HG03039 (cell line): ENCODE results near the gene TMTC2.
"Not testable (repeated sequence)": the region's sequence is repeated elsewhere in the genome, so short reads cannot be mapped to it uniquely, and the experiment has no call there.

Experiments used
- ATAC-seq: cut with Tn5 transposase; IDR thresholded peaks from one replicate; pipeline ENCODE4 v1.9.1; 2021; ENCODE audit warnings: mild to moderate bottlenecking, moderate library complexity; ENCODE audit not compliant: unreplicated experiment

Gene TMTC2

DNA sequence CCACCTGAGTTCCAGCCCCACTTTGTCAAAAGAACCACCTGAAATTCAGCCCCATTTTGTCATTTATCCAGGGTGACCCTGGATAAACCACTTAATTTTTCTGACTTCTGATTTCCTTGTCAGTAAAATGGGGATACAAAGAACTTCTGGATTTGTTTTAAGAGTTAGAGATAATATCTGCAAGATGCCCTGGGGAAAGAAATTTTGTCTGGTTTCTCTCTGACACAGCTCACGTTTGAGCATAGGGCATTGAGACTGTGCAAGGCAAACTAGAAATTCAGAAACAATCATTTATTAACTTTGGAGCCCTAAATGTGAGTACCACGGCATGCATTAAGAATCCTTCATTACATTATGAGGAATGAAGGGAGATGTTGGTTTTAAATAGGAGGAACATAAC, 37.2 kb downstream of the TMTC2 start:
- ATAC-seq: no peak

DNA sequence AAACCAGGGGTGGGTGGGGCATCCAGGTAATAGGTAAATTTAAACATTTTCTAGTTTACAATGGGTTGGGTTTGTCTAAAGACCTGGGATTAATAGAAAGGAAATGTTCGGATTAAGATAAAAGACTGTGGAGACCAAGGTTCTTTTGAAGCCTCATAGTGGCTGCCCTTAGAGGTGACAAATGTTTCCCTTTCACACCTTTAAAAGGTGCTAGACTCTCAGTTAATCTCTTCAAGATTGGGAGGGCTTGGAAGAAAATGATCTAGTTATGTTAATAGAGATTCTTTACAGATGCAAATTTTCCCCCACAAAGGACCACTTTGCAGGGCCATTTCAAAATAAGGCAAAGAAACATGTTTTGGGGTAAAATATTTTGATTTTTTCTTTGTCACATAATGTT, 39.0 kb downstream of the TMTC2 start:
- no peak for ATAC-seq

DNA sequence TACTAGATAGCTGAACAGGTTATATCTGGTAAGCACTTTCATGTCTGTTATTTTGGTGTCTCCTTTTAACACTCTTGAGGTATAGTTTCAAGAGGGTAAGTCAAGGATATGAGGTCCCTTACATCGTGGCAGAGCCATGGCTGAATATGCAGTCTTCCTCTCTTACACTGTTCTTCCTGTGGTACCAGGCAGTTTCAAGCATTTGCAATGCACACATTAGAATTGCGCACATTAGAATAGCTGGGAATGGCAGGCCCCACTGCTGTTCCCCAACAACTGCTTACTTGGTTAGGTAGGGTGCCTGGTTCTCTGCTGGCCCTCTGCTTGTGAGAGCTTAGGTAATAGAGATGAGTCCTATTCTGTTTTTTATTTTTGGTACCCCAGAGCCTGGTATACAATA, 41.2 kb downstream of the TMTC2 start:
- no peak for ATAC-seq

DNA sequence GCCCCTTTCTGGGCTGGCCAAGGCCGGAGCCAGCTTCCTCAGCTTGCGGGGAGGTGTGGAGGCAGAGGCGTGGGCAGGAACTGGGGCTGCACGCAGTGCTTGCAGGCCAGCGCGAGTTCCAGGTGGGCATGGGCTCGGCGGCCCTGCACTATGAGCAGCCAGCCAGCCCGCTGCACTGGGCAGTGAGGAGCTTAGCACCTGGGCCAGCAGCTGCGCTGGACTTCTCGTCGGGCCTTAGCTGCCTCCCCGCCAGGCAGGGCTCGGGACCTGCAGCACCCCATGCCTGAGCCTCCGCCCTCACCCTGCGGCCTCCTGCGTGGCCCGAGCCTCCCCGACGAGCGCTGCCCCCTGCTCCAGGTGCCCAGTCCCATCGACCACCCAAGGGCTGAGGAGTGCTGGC, 42.0 kb downstream of the TMTC2 start:
- ATAC-seq: no peak

DNA sequence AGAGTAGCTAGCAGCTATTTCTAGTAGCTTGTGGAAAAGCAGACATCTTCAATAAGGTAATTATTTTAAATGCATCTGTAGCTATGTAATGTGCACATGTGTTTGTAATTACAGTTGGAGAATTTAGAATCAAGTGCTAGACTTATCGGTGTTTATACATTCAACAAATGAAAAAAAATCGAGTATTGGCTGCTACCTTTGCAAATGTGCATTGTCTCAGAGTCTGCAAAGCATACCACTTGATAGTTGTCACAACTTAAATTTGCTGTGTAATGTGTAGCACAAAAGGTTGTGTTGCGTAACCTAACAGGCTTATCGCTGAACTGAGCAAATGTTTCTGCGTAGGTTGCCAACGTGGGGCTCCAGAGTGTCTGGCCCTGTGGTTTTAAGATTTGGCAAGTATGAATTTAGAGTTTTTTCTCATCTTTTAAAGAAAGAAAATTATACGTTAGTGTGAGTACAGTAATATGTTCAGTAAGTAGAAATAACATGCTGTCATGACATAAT, 44.3 kb downstream of the TMTC2 start:
- ATAC-seq: no peak

DNA sequence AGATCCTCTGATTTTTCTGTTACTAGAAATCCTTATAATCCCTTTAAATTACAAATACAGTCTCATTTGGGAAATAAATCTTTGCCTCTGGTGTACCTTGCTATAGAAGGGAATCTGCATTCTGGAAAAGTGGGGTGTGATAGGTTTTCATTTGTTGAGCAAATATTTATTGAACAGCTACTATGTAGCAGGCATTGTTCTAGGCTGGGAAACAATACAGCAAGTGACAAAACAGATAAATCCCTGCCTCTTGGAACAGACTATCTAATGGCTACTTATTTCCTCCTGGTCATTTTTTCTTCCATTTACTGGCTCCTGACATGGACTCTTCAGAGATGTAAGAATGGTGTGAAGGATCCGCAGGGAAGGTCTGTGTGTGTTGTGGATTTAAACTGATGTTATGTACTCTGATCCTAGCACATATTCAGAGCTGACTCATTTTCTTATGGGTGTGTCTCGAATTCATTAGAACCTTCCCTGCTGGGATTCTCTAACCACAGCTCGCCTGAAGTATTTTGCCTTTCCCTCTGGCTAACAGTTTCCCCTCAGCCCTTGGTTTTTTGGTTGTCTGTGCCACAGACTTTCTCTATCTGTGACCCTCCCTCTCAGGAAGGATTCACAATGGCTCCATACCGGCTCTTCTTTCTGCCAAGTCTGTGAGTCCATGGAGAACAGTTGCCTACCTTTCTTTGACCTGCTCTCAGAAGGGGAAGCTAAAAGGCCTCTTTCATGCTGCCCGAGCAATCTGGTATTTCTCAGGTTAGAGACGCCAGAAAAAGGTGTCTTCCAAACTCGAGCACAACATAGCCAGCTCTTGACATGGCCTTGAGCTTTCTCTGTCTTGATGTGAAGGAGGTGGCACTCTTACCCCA, 53.7 kb downstream of the TMTC2 start:
- ATAC-seq: no peak

DNA sequence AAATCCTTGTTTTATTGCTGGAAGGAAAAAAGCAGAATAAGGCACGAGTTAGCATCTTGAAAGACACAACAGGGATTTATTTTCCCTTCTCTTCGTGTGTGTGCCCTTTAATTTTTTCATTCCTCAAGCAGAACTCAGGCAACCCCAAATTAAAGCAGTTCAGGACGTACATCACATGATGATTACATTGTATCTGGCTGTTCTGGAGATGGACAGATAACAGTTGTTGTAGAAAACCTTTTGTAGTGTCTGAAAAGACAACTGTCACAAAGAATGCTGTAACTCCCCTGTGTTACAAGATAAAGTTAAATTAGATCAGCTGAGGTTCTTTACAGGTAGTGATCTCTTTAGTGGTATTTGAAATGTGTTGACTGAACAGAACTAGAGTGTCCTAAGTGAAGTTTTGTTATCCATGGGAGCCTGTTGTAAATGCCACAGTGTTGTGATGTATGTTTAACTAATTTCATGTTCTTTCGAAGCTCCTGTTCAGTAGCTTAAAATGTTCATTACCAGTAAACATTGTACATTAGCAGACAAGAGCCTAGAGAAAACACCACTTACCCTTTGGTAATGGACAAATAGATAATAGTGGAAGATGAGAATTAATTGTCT, 58.5 kb downstream of the TMTC2 start:
- no peak for ATAC-seq

DNA sequence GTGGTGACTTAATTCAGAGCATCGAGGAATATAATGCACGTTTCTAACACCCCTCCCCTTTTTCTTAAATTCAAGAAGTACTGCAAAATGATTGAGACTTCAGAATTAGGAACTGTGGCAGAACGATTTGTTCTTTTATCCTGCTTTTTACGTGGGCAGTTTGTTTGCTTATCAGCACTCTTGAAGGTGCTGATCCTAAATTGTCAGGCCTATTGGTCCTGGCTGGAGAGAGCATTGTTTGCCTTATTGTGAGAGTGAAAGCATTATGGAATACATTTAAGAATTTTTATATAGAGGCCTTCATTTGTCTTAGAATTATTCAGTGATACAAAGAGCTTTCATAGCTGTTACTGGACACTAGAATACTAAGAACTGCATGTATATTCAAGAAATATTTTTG, 59.1 kb downstream of the TMTC2 start:
- no peak for ATAC-seq

DNA sequence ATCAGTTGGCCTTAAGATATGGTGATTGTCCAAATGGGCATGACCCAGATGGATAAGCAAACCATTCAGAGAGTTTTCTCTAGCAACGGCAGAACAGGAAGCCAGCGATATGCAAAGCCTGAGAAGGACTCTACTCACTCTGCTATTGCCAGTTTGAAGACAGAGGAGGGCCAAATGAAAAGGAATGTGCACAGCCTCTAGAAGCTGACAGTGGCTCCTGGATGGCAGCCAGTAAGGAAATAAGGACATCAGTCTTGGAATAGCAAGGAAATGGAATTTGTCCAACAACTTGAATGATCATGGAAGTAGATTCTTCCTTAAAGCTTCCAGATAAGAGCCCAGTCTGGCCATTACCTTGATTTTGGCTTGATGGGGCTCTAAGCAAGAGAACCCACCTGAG, 60.0 kb downstream of the TMTC2 start:
- no peak for ATAC-seq

DNA sequence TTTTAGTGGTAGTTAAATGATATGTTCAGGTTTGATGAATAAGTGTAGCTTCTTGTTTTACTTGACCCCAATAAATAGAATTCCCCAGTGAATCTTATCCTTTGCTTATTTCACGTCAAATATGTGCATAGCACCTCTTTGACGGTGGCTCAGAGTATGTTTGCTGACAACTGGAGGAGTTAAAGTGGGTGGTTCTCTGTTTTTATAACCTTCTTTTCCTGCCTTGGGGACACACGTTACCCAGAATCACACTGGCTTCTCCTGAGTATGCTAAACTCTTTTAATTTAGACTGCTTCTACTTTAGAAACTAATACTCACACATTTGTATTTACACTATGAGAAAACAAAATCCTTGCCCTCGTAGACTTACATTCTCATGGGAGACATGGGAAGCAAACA, 62.3 kb downstream of the TMTC2 start:
- no peak for ATAC-seq

DNA sequence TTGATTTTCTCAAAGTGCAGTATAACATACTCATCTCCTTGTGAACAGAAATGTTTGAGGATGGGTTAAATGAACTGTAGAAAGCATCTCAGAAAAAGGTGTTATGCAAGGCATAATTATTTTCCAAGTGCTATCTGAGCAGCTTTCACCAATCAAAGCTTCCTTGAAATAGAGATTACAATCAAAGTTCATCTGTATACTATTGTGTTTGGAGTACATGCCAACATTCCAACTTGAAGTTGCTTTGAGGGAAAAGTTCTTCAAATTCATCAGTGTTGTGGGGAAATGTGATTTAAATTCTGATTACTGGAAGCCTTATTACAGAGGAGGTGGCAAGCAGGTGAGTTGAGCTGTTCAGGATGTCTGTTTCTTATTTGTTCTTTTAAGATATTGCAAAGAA, 68.2 kb downstream of the TMTC2 start:
- no peak for ATAC-seq

DNA sequence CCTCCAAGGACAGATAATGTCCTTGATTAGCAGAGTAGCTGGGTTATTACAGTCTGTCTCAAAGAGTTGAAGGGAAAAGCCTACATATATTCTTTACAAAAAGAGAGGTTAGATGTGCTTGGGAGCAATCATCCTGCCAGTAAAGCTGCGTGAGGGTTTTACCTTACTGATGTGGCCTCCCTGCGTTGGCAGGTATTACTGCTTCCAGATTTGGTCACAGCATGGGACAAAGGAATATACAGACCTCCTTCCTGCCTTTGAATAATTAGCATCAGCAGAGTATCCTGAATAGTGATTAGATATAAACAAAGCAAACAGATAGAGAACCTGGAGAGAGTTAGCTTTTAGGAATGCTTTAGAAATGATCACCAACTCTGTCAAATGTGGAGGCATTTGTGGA, 69.6 kb downstream of the TMTC2 start:
- no peak for ATAC-seq

DNA sequence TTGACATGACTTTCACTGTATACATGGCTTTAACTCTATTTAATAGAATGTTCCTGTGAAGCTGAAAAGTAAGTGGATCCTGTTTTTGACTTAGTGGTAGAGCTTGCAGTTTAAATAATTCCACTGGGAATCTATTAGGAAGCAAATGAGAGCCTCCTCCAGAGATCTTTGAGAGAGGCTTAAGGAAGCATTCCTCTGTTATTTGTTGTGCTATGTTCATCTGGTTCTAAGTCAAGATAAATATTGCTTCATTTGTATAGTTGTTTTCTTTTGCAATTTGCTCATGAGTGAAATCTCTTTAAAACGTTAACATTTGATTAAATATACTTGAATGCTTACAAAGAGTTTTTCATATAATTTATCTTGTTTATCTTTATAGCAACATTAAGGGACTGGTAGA, 70.4 kb downstream of the TMTC2 start:
- no peak for ATAC-seq

DNA sequence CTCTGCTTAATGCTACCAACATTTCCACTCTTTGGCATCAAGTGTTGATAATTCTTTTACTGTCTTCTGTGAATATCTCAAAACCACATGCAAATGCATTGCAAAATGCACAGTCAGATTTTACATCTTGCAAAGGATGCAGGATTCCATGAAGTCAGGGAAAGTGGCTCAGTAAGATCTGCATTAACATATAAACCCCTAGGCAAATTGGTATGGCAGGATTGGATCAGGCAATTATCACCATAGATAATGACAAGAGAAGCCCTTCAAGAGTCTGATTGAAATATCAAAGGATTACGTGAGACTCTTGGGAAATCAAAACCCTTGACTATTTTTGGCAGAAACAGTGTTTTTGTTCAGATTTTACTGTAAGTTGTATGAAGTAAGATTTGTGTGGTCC, 71.0 kb downstream of the TMTC2 start:
- ATAC-seq: no peak

DNA sequence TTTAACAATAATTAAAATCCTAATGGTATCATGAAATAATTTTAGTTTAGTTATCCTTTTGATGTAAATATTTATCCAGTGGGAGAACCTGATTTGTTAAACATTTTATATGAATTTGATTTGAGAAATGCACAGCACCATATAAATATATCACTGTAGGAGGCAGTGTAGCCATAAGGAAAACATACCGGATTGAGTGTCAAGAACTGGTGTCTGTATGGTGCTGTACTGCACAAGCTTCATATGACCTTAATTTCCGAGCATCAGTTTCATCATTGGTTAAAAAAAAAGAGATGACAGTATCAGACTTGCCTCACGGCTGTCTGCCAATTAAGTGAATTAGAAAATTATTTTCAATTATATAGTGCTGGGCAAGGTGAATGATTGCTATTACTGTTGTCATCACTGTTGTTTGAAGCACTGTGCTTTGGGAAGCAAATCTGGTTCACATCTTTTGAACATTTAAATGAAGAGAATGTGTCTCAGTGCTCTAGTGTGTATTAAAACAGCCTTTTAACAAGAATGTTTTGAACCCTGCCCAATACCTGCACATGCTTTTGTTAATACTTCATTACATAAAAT, 72.1 kb downstream of the TMTC2 start:
- ATAC-seq: no peak

DNA sequence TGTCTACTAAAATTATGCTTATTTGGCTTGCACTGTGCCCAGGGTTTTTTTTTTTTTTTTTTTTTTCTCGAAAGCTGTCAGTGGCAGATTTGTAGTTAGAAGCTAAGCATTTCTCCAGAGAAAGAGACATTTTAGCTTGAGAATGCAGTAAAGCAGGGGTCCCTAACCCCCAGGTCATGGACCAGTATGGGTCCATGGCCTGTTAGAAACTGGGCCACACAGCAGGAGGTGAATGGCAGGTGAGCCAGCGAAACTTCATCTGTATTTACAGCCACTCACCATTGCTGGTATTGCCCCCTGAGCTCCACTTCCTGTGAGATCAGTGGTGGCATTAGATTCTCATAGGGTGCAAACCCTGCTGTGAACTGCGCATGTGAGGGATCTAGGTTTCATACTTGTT, 73.7 kb downstream of the TMTC2 start:
- ATAC-seq: no peak

DNA sequence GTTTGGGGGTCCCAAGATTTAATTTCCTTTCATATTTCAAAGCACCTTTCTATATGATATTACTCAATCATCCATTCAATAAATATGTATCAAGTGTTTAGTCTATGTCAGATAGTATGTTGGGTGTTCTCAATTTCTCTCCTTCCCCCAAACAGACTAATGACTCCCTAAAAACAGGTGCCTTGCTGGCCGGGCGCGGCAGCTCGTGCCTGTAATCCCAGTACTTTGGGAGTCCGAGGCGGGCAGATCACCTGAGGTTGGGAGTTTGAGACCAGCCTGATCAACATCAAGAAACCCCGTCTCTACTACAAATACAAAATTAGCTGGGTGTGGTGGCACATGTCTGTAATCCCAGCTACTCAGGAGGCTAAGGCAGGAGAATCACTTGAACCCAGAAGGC, 78.5 kb downstream of the TMTC2 start:
- not testable (repeated sequence) for ATAC-seq

DNA sequence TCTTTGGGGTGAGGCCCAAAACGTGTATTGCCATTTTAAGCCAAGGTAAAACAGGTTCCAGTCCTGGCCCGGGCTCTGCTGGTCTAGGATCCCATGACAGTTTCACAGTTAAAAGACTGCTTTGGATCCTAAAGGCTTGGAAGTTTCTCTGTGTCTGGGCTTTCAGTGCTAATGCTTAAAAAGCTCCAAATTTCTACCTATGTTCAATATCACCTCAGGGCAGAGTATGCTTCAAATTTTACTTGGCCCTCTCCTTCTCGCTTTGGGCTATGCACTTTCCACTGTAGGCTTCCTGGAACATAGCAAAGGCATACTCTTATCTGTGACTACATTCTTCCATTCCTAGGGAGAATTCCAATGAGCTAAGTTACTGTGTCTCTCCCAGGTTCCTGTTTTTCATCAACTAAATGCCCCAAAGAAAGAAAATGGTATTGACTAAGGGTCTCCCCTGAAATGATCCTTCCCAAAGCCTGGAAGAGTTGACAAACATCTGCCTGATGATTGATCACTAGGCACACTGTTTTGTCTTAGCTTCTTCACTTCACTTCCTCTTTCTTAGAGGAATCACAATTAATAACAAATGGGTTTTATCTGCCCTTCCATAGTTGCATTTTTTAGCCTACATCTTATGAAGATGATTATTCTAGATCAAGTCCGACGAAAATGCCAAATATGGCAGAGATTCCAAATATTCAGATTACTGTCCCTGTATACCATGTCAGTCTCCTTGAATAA, 79.4 kb downstream of the TMTC2 start:
- ATAC-seq: no peak

DNA sequence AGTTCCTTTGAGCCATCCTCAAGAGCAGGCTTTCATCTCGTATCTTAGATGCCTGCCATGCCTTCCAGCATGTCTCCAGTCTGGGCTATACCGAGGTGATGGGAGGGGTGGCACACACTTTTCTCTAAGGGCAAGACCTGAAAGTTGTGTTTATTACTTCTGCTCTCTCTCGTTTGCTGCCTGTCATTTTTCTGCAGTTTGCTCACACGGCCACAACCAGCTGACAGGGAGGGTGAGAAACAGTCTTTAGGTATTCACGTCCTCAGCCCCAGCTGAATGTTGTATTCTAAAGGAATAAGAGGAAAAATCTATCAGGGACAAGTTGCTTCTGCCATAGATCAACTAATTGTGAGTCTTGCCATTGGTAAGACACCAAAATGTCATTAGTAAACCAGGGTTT, 88.0 kb downstream of the TMTC2 start:
- no peak for ATAC-seq

DNA sequence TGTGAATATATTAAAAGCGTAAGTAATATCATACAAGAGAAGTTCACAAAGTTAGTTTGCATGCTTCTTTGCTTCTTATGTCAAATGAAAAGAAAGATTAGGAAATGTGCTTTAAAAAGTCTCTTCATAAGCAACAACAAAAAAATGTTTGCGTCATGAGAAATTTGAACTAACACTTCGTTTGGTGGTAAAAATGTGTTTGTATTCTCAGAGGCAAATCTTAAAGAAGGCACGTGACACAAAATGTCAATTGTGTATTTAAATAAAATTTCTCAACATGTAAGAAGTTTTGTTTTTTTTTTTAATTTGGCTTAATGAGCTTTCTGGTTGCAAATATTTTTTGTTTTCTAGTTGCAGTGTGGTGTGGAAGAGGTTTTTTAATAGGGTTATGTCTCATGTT, 93.8 kb downstream of the TMTC2 start:
- no peak for ATAC-seq

DNA sequence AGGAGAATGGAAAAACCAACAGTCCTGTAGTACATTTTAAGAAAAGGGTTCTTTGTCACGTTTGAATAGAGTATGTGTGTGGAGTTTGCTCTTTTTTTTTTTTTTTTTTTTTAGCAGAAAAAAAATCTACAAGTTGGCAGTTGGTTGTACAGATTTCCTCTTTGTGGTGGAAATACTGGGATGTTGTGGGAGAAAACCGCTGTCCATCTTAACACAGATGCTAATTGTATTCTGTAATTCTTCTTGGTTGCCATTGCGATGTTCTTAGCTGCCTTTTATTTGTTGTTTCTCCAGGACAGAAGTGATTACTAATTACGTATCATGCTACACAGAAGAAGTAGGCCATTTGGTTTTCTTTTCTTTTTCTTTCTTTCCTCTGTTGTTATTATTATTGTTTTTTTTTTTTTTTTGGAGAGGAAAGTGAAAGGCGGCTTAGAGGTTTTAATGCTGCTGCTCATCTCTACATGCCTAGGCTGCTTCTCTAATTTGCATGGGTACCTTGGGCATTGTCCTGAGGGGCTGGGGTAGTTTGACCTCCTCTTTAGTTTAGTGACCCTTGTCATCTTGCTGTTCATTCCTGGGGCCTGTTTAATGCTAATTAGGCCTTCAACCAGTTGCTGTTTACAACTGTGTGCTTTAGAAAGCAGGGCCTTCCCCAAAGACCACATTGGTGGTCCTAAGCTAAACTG, 94.7 kb downstream of the TMTC2 start:
- ATAC-seq: no peak
